Nephron progenitor cell (in vitro differentiated cells): Measurements from ENCODE around the gene UGCG.
"Not testable (repeated sequence)": the region's sequence is repeated elsewhere in the genome, so short reads cannot be mapped to it uniquely, and the experiment has no call there.

Experiments used
- DNase-seq: peaks from one replicate; pipeline ENCODE4 v3.0.0; 2021
- H3K27ac Mint-ChIP-seq: 2 replicates; pipeline ENCODE4 v1.8.0; 2021; ENCODE audit warnings: mild to moderate bottlenecking, moderate library complexity, mixed read lengths
- H3K27me3 Mint-ChIP-seq: 2 replicates; pipeline ENCODE4 v1.8.0; 2021; ENCODE audit warnings: mild to moderate bottlenecking, low read depth, mixed read lengths; ENCODE audit not compliant: poor library complexity
- H3K36me3 Mint-ChIP-seq: 2 replicates; pipeline ENCODE4 v1.8.0; 2021; ENCODE audit warnings: low read depth, mixed read lengths
- H3K4me1 Mint-ChIP-seq: 2 replicates; pipeline ENCODE4 v1.8.0; 2021; ENCODE audit warnings: mixed read lengths
- H3K4me3 Mint-ChIP-seq: 2 replicates; pipeline ENCODE4 v1.8.0; 2021; ENCODE audit warnings: mild to moderate bottlenecking, moderate library complexity, mixed read lengths
- H3K9me3 Mint-ChIP-seq: 2 replicates; pipeline ENCODE4 v1.8.0; 2021; ENCODE audit warnings: mild to moderate bottlenecking, moderate library complexity, mixed read lengths
- TF ChIP-seq, protein P1 (sequence below): fragments of 200-600 bp; sonication (generic); IDR thresholded peaks from 2 replicates; pipeline ENCODE4 v1.5.0; 2021; ENCODE audit warnings: antibody characterized with exemption

Gene UGCG

GRCh38 chr9:111900858-111901612 is 4.4 kb downstream of the UGCG start:
- no peak for DNase-seq
- no peak overlapping the region for H3K4me3 Mint-ChIP-seq
- peaks cover 2% of the 10 kb centered on the region for H3K36me3 Mint-ChIP-seq
- no peaks in the 10 kb centered on the region for H3K9me3 Mint-ChIP-seq
- TF ChIP-seq, protein P1, sequence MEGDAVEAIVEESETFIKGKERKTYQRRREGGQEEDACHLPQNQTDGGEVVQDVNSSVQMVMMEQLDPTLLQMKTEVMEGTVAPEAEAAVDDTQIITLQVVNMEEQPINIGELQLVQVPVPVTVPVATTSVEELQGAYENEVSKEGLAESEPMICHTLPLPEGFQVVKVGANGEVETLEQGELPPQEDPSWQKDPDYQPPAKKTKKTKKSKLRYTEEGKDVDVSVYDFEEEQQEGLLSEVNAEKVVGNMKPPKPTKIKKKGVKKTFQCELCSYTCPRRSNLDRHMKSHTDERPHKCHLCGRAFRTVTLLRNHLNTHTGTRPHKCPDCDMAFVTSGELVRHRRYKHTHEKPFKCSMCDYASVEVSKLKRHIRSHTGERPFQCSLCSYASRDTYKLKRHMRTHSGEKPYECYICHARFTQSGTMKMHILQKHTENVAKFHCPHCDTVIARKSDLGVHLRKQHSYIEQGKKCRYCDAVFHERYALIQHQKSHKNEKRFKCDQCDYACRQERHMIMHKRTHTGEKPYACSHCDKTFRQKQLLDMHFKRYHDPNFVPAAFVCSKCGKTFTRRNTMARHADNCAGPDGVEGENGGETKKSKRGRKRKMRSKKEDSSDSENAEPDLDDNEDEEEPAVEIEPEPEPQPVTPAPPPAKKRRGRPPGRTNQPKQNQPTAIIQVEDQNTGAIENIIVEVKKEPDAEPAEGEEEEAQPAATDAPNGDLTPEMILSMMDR = no peak
- peaks cover 20% of the 10 kb centered on the region for H3K4me1 Mint-ChIP-seq
- H3K27me3 Mint-ChIP-seq = no peaks in the 10 kb centered on the region
- H3K27ac Mint-ChIP-seq = no peak overlapping the region

- no peak for DNase-seq
- peaks cover 4% of the 10 kb centered on the region for H3K9me3 Mint-ChIP-seq
- peaks cover 11% of the 10 kb centered on the region for H3K36me3 Mint-ChIP-seq
- H3K4me3 Mint-ChIP-seq = no peak overlapping the region
- TF ChIP-seq, protein P1 = no peak
- no peak overlapping the region for H3K27ac Mint-ChIP-seq
- H3K27me3 Mint-ChIP-seq = no peaks in the 10 kb centered on the region
- peaks cover 29% of the 10 kb centered on the region for H3K4me1 Mint-ChIP-seq
Observed at GRCh38 chr9:111902391-111903139, 6.0 kb downstream of the UGCG start.

GRCh38 chr9:111903535-111903934 is 6.9 kb downstream of the UGCG start:
- peaks cover 29% of the 10 kb centered on the region for H3K4me1 Mint-ChIP-seq
- H3K9me3 Mint-ChIP-seq, H3K27me3 Mint-ChIP-seq, H3K27ac Mint-ChIP-seq, H3K4me3 Mint-ChIP-seq, DNase-seq: not testable (repeated sequence)
- H3K36me3 Mint-ChIP-seq = peaks cover 15% of the 10 kb centered on the region

GRCh38 chr9:111904026-111904425 is 7.4 kb downstream of the UGCG start:
- peak overlapping the region; percentile 10 for H3K27ac Mint-ChIP-seq
- no peak overlapping the region for H3K4me3 Mint-ChIP-seq
- H3K36me3 Mint-ChIP-seq = peaks cover 15% of the 10 kb centered on the region
- TF ChIP-seq, protein P1 = no peak
- no peak for DNase-seq
- peaks cover 4% of the 10 kb centered on the region for H3K9me3 Mint-ChIP-seq
- H3K4me1 Mint-ChIP-seq = peaks cover 29% of the 10 kb centered on the region
- H3K27me3 Mint-ChIP-seq = no peaks in the 10 kb centered on the region

DNA sequence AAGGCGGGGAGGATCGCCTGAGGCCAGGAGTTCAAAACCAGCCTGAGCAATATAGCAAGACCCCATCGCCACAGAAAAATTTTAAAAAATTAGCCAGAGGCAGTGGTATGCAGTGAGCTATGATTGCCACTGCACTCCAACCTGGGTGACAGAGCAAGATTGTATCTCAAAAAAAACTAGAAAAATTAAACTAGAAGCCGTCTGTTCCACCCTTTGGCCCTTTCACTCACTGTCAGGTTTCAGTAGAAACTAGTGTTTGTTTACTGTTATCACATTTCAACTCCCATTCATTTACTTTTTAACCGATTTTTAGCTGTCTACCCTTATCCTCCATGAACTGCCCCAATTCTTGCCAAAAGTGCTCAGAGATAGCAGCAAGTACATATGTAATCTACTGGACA is 8.3 kb downstream of the UGCG start:
- H3K4me1 Mint-ChIP-seq = peaks cover 29% of the 10 kb centered on the region
- peaks cover 15% of the 10 kb centered on the region for H3K36me3 Mint-ChIP-seq
- no peaks in the 10 kb centered on the region for H3K27me3 Mint-ChIP-seq
- peaks cover 4% of the 10 kb centered on the region for H3K9me3 Mint-ChIP-seq
- H3K4me3 Mint-ChIP-seq = no peak overlapping the region
- TF ChIP-seq, protein P1 = no peak
- no peak for DNase-seq
- no peak overlapping the region for H3K27ac Mint-ChIP-seq

DNA sequence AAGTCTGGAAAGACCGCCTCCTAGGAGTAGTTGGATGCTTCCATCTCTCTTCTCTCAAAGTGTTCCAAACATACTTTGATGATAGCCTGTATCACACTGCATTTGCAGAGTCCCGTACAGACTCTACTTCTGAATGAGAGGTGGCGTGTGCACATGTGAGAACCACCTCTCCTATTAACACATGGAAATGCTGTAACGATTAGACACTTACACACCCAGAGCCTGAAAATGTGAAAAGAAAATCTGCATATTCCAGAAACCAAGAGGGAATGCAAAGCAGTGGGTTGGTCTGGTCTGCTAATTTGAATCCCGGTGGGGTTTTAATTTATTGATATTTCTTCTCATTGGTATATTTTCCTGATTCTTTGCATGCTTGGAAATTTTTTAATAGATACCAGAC is 10.5 kb downstream of the UGCG start:
- DNase-seq = no peak
- Mint-ChIP-seq H3K27ac (no peak overlapping the region), H3K27me3 (no peaks in the 10 kb centered on the region), H3K9me3 (peaks cover 4% of the 10 kb centered on the region), H3K4me3 (no peak overlapping the region), H3K4me1 (peaks cover 24% of the 10 kb centered on the region), H3K36me3 (peaks cover 23% of the 10 kb centered on the region)
- TF ChIP-seq, protein P1 = no peak
